Adrenal gland (tissue), 5 donors: Measurements from ENCODE around the gene C1orf50.
"Not testable (repeated sequence)": the region's sequence is repeated elsewhere in the genome, so short reads cannot be mapped to it uniquely, and the experiment has no call there.

Source experiments
- POLR2A ChIP-seq, 2 donors: fragments of 450-650 bp; IDR thresholded peaks; one replicate each; pipeline ENCODE4 v1.6.1; 2017; ENCODE audit warnings: antibody characterized with exemption in 2 of 2, mild to moderate bottlenecking in 2 of 2, moderate library complexity in 1 of 2
- TF ChIP-seq, protein P1 (sequence below), 6 experiments: fragments of 450-650 bp in 4 of 6; fragments of 200-600 bp in 2 of 6; sonication (generic) in 1 of 6; IDR thresholded peaks; 1 replicate in 5 of 6; 2 replicates in 1 of 6; pipeline versions ENCODE4 v1.5.1 to v1.8.0; 2016 to 2021; ENCODE audit warnings: antibody characterized with exemption in 6 of 6, mild to moderate bottlenecking in 2 of 6, moderate library complexity in 1 of 6
- donor health status: DM: no; HTN: no; CAD: no.

- TF ChIP-seq, protein P1, sequence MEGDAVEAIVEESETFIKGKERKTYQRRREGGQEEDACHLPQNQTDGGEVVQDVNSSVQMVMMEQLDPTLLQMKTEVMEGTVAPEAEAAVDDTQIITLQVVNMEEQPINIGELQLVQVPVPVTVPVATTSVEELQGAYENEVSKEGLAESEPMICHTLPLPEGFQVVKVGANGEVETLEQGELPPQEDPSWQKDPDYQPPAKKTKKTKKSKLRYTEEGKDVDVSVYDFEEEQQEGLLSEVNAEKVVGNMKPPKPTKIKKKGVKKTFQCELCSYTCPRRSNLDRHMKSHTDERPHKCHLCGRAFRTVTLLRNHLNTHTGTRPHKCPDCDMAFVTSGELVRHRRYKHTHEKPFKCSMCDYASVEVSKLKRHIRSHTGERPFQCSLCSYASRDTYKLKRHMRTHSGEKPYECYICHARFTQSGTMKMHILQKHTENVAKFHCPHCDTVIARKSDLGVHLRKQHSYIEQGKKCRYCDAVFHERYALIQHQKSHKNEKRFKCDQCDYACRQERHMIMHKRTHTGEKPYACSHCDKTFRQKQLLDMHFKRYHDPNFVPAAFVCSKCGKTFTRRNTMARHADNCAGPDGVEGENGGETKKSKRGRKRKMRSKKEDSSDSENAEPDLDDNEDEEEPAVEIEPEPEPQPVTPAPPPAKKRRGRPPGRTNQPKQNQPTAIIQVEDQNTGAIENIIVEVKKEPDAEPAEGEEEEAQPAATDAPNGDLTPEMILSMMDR (IDR thresholded peaks at IDR 0.05): not testable (repeated sequence)
- not testable (repeated sequence) for TF ChIP-seq POLR2A (IDR thresholded peaks at IDR 0.05)
These were observed 44.6 kb upstream of the C1orf50 start for GRCh38 chr1:42722403-42722802.
